ENCODE measurements around the gene TXLNB.

DNA sequence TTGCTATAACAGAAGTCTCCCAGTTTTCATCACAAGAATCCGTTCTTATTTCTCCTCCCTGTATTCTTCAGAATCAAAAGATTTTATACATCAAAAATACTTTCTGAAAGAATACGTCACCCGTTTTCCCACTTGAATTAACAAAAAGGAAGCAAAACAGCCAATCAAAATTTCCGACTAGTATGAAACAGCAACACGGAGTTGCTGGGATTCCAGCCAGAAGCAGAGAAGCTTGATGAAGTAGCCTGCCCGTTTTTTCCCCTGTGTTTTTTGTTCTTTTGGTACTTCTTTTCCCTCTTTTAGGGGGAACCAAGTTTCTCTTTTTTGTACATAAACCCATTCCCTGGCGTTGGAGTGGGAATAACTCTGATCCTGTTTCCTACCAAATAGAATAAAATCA lies 14.6 kb downstream of the TXLNB start:
- TF ChIP-seq, protein P1, sequence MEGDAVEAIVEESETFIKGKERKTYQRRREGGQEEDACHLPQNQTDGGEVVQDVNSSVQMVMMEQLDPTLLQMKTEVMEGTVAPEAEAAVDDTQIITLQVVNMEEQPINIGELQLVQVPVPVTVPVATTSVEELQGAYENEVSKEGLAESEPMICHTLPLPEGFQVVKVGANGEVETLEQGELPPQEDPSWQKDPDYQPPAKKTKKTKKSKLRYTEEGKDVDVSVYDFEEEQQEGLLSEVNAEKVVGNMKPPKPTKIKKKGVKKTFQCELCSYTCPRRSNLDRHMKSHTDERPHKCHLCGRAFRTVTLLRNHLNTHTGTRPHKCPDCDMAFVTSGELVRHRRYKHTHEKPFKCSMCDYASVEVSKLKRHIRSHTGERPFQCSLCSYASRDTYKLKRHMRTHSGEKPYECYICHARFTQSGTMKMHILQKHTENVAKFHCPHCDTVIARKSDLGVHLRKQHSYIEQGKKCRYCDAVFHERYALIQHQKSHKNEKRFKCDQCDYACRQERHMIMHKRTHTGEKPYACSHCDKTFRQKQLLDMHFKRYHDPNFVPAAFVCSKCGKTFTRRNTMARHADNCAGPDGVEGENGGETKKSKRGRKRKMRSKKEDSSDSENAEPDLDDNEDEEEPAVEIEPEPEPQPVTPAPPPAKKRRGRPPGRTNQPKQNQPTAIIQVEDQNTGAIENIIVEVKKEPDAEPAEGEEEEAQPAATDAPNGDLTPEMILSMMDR (IDR thresholded peaks at IDR 0.05) = no peak
- TF ChIP-seq EZH2 (IDR thresholded peaks at IDR 0.05; ENCODE audit: borderline replicate concordance, insufficient read depth, low read depth, low read length, poor library complexity, severe bottlenecking) = no peak

Data from B cell (primary cell).